Measurements from ENCODE around the gene ENDOV.

ENDOV gene

GRCh38 chr17:80380555-80381002 lies 34.4 kb upstream of the ENDOV start:
- no peak for DNase-seq (ENCODE audit: extremely low read depth, low read depth)
- H3K4me3 ChIP-seq (replicated peaks; ENCODE audit: low read depth, low read length) = no peak overlapping the region

GRCh38 chr17:80381416-80381923 lies 33.5 kb upstream of the ENDOV start:
- no peak for TF ChIP-seq CTCF (IDR thresholded peaks at IDR 0.05; ENCODE audit: low read depth, low read length, missing control alignments)
- no peak for DNase-seq (ENCODE audit: extremely low read depth, low read depth)
- H3K4me3 ChIP-seq (replicated peaks; ENCODE audit: low read depth, low read length) = no peak overlapping the region

More at GRCh38 chr17:80380555-80381002, 34.4 kb upstream of the ENDOV start:
- TF ChIP-seq CTCF (IDR thresholded peaks at IDR 0.05; ENCODE audit: low read depth, low read length, missing control alignments) = no peak

- no peak for TF ChIP-seq CTCF (IDR thresholded peaks at IDR 0.05; ENCODE audit: low read depth, low read length, missing control alignments)
- H3K4me3 ChIP-seq (replicated peaks; ENCODE audit: low read depth, low read length) = no peak overlapping the region
- DNase-seq (ENCODE audit: extremely low read depth, low read depth) = no peak
Measured at GRCh38 chr17:80382446-80382845, 32.5 kb upstream of the ENDOV start.

GRCh38 chr17:80382956-80383355 lies 32.0 kb upstream of the ENDOV start:
- no peak for TF ChIP-seq CTCF (IDR thresholded peaks at IDR 0.05; ENCODE audit: low read depth, low read length, missing control alignments)
- no peak overlapping the region for H3K4me3 ChIP-seq (replicated peaks; ENCODE audit: low read depth, low read length)
- no peak for DNase-seq (ENCODE audit: extremely low read depth, low read depth)

GRCh38 chr17:80384078-80384960 lies 30.6 kb upstream of the ENDOV start:
- no peak for DNase-seq (ENCODE audit: extremely low read depth, low read depth)
- no peak overlapping the region for H3K4me3 ChIP-seq (replicated peaks; ENCODE audit: low read depth, low read length)
- TF ChIP-seq CTCF (IDR thresholded peaks at IDR 0.05; ENCODE audit: low read depth, low read length, missing control alignments) = no peak

GRCh38 chr17:80385046-80385445 lies 29.9 kb upstream of the ENDOV start:
- no peak for TF ChIP-seq CTCF (IDR thresholded peaks at IDR 0.05; ENCODE audit: low read depth, low read length, missing control alignments)
- no peak overlapping the region for H3K4me3 ChIP-seq (replicated peaks; ENCODE audit: low read depth, low read length)

More at GRCh38 chr17:80385046-80385445, 29.9 kb upstream of the ENDOV start:
- DNase-seq (ENCODE audit: extremely low read depth, low read depth) = no peak

All from HFF-Myc (cell line).